Hepatocyte (in vitro differentiated cells): Measurements from ENCODE around the gene COL6A3. TPM values are rescaled to one million over a fixed set of nuclear protein-coding genes. Genes with fewer than 3 reads are reported as not detected.

Source experiments
- DNase-seq: peaks from one replicate; pipeline ENCODE4 v3.0.0-alpha.2; 2016; ENCODE audit warnings: low spot score
- H2AFZ ChIP-seq: fragments of 200-600 bp; sonication (generic); 2 replicates; pipeline ENCODE4 v1.6.0; 2016; ENCODE audit warnings: antibody characterized with exemption, mild to moderate bottlenecking
- H3K27ac ChIP-seq: fragments of 200-600 bp; sonication (generic); 2 replicates; pipeline ENCODE4 v1.5.1; 2016; ENCODE audit warnings: mild to moderate bottlenecking
- H3K27me3 ChIP-seq: fragments of 200-600 bp; sonication (generic); 2 replicates; pipeline ENCODE4 v1.6.1; 2016
- H3K36me3 ChIP-seq: fragments of 200-600 bp; sonication (generic); replicated peaks from 2 replicates; pipeline ENCODE4 v1.5.1; 2016; ENCODE audit warnings: low read depth; ENCODE audit not compliant: insufficient read depth
- H3K4me1 ChIP-seq: fragments of 200-600 bp; sonication (generic); 2 replicates; pipeline ENCODE4 v1.5.1; 2016; ENCODE audit warnings: mild to moderate bottlenecking, moderate library complexity; ENCODE audit not compliant: insufficient read depth
- H3K4me2 ChIP-seq: fragments of 200-600 bp; sonication (generic); 2 replicates; pipeline ENCODE4 v1.6.0; 2016
- H3K4me3 ChIP-seq: fragments of 200-600 bp; sonication (generic); 2 replicates; pipeline ENCODE4 v1.5.1; 2016; ENCODE audit warnings: mild to moderate bottlenecking
- H3K79me2 ChIP-seq: fragments of 200-600 bp; sonication (generic); 2 replicates; pipeline ENCODE4 v1.6.0; 2017; ENCODE audit warnings: mild to moderate bottlenecking
- H3K9me2 ChIP-seq: fragments of 200-600 bp; sonication (generic); replicated peaks from 2 replicates; pipeline ENCODE4 v1.6.0; 2017; ENCODE audit warnings: mild to moderate bottlenecking; ENCODE audit not compliant: insufficient read depth
- H3K9me3 ChIP-seq: fragments of 200-600 bp; sonication (generic); 2 replicates; pipeline ENCODE4 v1.5.1; 2016; ENCODE audit warnings: low read depth, mild to moderate bottlenecking
- H4K20me1 ChIP-seq: fragments of 200-600 bp; sonication (generic); 2 replicates; pipeline ENCODE4 v1.6.0; 2016; ENCODE audit warnings: mild to moderate bottlenecking; ENCODE audit not compliant: insufficient read depth, poor library complexity, severe bottlenecking
- EZH2 ChIP-seq: fragments of 200-600 bp; sonication (generic); IDR thresholded peaks from 2 replicates; pipeline ENCODE4 v1.6.1; 2016; ENCODE audit warnings: antibody characterized with exemption, mild to moderate bottlenecking, borderline replicate concordance
- EZH2phosphoT487 ChIP-seq: fragments of 200-600 bp; sonication (generic); IDR thresholded peaks from one replicate; pipeline ENCODE4 v1.6.1; 2018; ENCODE audit warnings: antibody characterized with exemption, mild to moderate bottlenecking, low read depth, moderate library complexity; ENCODE audit not compliant: unreplicated experiment, severe bottlenecking
- WGBS: methylation state at CpG from one replicate; pipeline ENCODE4 v1.1.6; 2016; ENCODE audit warnings: low lambda C conversion rate; ENCODE audit errors: missing lambda C conversion rate; 5-methylcytosine and 5-hydroxymethylcytosine counted together
- polyA plus RNA-seq: library from polyadenylated mRNA; unstranded; fragments of >200 nt; fragmentation: Nextera tagmentation; extraction: Ambion mirVana; gene quantifications from 2 replicates; pipeline ENCODE4 v1.2.1, GENCODE V29; 2016
- total RNA-seq: library from RNA; depleted of rRNA; stranded (reverse); fragments of >200 nt; gene quantifications from 2 replicates; pipeline ENCODE4 v1.2.3, GENCODE V29; 2014
- TF ChIP-seq, protein P1 (sequence below): fragments of 200-600 bp; sonication (generic); IDR thresholded peaks from 2 replicates; pipeline ENCODE4 v1.5.1; 2016; ENCODE audit warnings: antibody characterized with exemption, mild to moderate bottlenecking; ENCODE audit not compliant: poor library complexity

COL6A3 gene
- total and polyA plus RNA-seq, 2 experiments from 2014 or later: 80.7 to 250 TPM

DNA sequence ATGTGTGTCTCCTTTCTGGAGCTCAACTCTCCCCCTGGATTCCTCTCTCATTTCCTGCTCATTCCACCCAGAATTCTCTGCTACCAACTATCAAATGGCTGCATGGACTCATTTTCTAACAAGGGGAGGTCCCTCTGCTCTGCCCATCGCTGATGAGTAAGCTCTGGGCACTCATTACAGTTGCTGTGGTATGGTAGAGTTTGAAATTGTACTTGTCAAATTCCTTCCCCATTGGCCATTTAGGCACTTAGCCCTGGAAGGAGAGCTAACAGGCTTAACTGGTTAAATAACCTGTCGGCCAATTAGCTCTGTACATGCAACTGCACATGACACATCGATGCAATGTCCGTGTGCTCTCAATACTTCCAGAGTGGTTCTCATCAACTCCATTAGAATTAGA lies 20.4 kb downstream of the COL6A3 start:
- Histone ChIP-seq H3K9me3 (no peaks in the 10 kb centered on the region), H2AFZ (no peak overlapping the region), H3K36me3 (no peaks in the 10 kb centered on the region), H3K4me3 (no peak overlapping the region), H3K4me2 (no peak overlapping the region), H3K4me1 (no peaks in the 10 kb centered on the region), H3K79me2 (peaks cover 31% of the 10 kb centered on the region), H3K27me3 (no peaks in the 10 kb centered on the region), H3K27ac (no peak overlapping the region), H4K20me1 (peaks cover 16% of the 10 kb centered on the region), H3K9me2 (no peaks in the 10 kb centered on the region)
- TF ChIP-seq EZH2 (no peak), EZH2phosphoT487 (no peak)
- TF ChIP-seq, protein P1, sequence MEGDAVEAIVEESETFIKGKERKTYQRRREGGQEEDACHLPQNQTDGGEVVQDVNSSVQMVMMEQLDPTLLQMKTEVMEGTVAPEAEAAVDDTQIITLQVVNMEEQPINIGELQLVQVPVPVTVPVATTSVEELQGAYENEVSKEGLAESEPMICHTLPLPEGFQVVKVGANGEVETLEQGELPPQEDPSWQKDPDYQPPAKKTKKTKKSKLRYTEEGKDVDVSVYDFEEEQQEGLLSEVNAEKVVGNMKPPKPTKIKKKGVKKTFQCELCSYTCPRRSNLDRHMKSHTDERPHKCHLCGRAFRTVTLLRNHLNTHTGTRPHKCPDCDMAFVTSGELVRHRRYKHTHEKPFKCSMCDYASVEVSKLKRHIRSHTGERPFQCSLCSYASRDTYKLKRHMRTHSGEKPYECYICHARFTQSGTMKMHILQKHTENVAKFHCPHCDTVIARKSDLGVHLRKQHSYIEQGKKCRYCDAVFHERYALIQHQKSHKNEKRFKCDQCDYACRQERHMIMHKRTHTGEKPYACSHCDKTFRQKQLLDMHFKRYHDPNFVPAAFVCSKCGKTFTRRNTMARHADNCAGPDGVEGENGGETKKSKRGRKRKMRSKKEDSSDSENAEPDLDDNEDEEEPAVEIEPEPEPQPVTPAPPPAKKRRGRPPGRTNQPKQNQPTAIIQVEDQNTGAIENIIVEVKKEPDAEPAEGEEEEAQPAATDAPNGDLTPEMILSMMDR: no peak
- DNase-seq: no peak
- 94% methylated on average over 4 of the region's 4 CpGs for WGBS

DNA sequence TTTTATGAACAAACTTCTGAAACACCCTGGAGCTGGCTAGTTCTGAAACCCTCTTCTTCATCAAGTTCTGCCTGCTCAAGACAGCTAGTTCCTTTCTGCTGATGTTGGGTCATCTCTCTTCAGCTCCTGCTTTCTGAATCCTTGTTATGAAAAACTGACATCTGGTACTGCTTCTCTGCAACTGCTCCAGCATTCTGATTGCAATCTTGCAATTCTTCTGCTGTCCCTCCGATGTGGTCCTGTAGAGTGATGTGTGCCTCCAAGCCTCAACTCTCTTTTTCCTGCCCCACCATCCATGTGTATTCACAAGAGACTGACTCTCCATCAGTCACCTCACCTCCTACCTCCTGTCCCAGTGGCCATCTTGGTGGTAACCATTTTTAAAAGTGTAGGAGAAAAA lies 21.8 kb downstream of the COL6A3 start:
- TF ChIP-seq, protein P1: no peak
- TF ChIP-seq EZH2 (no peak), EZH2phosphoT487 (no peak)
- Histone ChIP-seq H3K4me1 (no peaks in the 10 kb centered on the region), H3K9me2 (no peaks in the 10 kb centered on the region), H3K4me2 (no peak overlapping the region), H3K27me3 (no peaks in the 10 kb centered on the region), H3K36me3 (no peaks in the 10 kb centered on the region), H3K27ac (no peak overlapping the region), H3K9me3 (no peaks in the 10 kb centered on the region), H2AFZ (no peak overlapping the region), H3K4me3 (no peak overlapping the region), H3K79me2 (peaks cover 23% of the 10 kb centered on the region), H4K20me1 (peaks cover 3% of the 10 kb centered on the region)
- WGBS: 82% methylated on average over 1 of the region's 1 CpG
- no peak for DNase-seq

DNA sequence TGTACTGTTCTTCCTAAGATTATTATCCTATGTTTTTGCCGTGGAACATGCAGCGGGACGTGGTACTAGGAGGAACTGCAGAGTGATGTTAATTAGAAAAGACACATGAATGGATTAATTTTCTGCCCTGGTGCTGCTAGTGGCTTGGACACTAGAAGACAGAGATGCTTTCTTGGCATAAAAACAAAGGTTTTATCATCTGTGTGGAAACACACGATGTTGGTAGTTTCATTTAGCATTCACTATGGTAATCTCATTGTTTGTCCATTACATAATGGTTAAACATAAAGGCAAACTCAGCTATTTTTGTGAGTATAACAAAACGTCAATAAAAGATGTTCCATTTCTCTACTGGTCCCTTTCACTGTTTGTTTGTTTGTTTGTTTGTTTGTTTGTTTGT lies 22.8 kb downstream of the COL6A3 start:
- H4K20me1 ChIP-seq: no peaks in the 10 kb centered on the region
- H3K4me3 ChIP-seq: no peak overlapping the region
- H3K9me3 ChIP-seq: no peaks in the 10 kb centered on the region
- H2AFZ ChIP-seq: no peak overlapping the region
- no peaks in the 10 kb centered on the region for H3K36me3 ChIP-seq
- H3K27ac ChIP-seq: no peak overlapping the region
- no peaks in the 10 kb centered on the region for H3K4me1 ChIP-seq
- no peak overlapping the region for H3K4me2 ChIP-seq
- H3K27me3 ChIP-seq: no peaks in the 10 kb centered on the region
- no peaks in the 10 kb centered on the region for H3K9me2 ChIP-seq
- TF ChIP-seq EZH2: no peak
- no peak for TF ChIP-seq EZH2phosphoT487
- WGBS: 82% methylated on average over 5 of the region's 5 CpGs
- DNase-seq: no peak
- H3K79me2 ChIP-seq: peaks cover 15% of the 10 kb centered on the region

DNA sequence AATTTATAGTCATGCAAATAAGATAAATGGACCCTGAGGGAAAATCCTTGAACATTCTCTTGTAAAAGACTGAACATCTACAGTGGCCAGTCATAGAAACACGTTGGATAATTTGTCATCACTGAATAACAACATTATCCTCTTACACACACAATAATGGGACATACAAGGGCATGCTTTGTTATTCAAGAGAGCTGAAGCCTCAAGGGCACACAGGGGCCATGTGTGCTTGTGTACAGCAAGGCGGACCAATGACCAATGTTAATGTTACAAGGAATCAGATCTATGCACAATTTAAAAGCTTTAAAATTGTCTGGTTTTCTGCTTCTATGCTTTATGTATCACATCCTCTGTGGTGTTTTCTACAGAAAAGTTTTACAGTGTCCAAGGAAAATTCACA lies 23.7 kb downstream of the COL6A3 start:
- WGBS: 63% methylated on average over 2 of the region's 2 CpGs
- H3K27ac ChIP-seq: no peak overlapping the region
- H3K79me2 ChIP-seq: peaks cover 12% of the 10 kb centered on the region
- no peak for TF ChIP-seq EZH2
- TF ChIP-seq, protein P1: no peak
- no peak for TF ChIP-seq EZH2phosphoT487
- no peak overlapping the region for H3K4me2 ChIP-seq
- no peak overlapping the region for H3K4me3 ChIP-seq
- no peaks in the 10 kb centered on the region for H3K4me1 ChIP-seq
- DNase-seq: no peak
- no peaks in the 10 kb centered on the region for H4K20me1 ChIP-seq
- H3K9me2 ChIP-seq: no peaks in the 10 kb centered on the region
- H3K36me3 ChIP-seq: no peaks in the 10 kb centered on the region
- H3K9me3 ChIP-seq: no peaks in the 10 kb centered on the region
- no peaks in the 10 kb centered on the region for H3K27me3 ChIP-seq
- H2AFZ ChIP-seq: no peak overlapping the region
